GM19455 (cell line): ENCODE data around the gene RNF181.
"Not testable (repeated sequence)": the region's sequence is repeated elsewhere in the genome, so short reads cannot be mapped to it uniquely, and the experiment has no call there.

Experiments used
- ATAC-seq: cut with Tn5 transposase; IDR thresholded peaks from one replicate; pipeline ENCODE4 v1.9.1; 2021; ENCODE audit not compliant: unreplicated experiment

The RNF181 gene, protein sequence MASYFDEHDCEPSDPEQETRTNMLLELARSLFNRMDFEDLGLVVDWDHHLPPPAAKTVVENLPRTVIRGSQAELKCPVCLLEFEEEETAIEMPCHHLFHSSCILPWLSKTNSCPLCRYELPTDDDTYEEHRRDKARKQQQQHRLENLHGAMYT

DNA sequence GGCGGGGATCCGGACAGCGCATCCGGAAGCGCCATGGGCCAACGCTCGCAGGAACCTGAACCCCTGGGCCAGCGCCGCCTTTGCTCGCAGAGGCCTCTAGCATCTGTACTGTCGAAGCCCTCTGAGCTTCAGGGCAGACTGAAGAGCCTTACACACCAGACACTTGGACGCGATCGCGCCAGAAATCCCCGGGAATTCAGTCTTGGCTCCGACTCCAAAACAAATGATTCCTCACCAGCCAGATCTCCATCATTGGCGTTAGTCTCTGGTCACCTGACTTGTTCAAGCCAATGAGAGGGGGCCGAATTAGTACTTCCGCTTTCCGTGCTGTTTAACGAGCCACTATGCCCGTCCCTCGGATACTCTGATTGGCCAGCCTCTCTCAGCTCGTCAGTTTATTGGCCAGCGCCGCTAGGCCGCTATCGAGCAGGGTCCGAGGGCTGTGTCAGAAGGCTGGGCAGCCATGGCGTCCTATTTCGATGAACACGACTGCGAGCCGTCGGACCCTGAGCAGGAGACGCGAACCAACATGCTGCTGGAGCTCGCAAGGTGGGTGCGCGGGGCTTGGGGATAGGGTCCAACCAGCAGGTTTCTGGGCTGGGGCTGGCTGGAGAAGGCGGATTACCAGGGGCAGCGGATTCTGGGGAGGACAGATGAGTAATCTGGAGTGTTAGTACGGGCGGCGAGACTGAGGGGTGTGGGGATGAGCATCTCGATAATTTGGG is at the start of gene RNF181:
RNF181 (plus strand) TSS at position 445 of the 725 bp plus-strand sequence; CDS start at position 464, 19 bp downstream.
- ATAC-seq = peak; percentile 99

DNA sequence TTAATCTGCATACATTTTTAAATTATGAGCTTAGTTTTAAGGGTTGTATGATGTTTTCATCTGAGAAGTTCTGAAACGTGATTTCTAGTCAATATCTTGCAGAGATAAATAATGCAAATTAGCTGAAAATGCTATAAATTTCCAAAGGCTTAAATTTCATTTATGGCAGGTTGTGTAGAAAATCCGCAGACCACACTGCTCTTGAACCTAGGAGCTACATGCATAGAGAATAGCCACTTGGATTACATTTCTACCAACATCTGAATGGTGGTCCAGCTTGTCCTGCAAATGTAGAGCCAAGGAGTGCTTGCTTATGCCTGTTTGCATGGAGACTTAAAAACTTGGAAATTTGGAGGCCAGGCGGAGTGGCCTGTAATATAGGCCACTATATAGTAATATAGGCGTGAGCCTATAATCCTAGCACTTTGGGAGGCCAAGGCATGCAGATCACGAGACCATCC is 49.7 kb upstream of the RNF181 start:
- ATAC-seq = no peak

DNA sequence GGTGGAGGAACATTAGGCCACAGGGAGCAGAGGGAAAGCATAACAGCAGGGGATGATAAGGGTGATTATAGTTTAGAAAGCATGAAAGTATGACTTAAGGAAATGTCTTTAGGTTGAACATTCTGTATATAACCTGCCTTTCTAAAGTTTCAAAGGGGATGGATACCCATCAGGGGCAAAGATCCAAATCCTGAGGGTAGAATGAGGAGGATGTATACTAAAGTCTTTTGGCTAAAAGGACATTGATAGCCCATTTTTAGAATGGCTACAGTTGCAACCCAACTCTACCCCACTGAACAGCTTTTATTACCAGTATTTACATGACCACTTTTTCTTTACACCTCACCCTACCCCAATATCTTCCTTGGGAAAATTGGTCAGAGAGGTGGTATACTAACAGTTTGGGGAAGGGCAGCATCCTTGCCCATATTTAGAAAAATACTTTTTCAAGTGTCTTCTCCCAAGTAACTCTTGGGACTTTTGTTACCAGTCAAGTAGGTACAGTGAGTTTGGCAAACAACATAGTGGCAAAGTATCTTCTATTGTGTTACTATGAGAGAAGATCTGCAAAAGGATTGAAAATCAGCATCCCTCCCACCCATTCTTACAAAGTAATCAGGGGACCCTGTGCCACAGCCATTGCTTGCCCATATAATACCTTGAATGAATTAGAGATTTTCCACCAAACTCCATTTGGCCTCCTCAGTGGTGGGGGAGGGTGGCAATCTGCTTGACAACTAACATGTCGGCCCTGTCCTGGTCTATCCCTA is 48.3 kb upstream of the RNF181 start:
- ATAC-seq = no peak

DNA sequence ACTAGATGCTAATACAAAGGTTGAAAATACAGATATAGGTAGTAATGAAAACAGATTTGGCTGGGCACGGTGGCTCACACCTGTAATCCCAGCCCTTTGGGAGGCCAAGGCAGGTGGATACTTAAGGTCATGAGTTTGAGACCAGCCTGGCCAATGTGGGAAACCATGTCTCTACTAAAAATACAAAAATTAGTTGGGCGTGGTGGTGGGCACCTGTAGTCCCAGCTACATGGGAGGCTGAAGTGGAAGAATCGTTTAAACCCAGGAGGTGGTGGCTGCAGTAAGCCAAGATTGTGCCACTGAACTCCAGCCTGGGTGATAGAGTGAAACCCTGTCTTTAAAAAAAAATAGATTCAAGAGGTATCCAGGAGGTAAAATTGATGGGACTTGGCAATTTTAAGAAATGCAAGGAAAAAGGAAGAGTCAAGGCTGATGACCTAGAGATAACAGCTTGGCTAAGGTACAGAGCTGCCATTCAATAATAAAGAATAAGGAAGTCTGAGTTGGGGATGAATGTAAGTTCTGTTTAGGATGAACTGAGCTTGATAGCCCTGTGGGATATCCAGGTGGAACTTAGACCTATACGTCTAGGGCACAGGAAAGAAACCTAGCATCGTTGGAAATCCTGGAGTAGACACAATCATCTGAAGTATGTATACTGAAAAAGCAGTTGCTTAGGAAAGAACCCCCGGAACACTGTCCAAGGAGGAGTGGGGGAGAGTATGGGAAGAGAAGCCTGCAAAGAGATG is 47.5 kb upstream of the RNF181 start:
- ATAC-seq = no peak

DNA sequence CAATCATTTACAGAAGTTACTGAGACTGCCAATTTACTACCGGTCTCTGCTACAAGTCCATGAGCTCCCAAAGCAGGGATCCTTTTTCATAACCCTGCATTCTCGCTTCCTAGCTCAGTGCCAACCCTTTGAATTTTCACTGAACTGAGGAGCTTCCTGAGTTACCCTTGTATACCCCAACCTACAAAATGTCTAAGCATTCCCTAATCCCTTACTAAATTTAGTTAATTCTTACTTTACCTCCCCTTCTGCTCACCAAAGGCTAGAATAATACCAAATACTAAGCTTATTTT is 47.0 kb upstream of the RNF181 start:
- no peak for ATAC-seq

DNA sequence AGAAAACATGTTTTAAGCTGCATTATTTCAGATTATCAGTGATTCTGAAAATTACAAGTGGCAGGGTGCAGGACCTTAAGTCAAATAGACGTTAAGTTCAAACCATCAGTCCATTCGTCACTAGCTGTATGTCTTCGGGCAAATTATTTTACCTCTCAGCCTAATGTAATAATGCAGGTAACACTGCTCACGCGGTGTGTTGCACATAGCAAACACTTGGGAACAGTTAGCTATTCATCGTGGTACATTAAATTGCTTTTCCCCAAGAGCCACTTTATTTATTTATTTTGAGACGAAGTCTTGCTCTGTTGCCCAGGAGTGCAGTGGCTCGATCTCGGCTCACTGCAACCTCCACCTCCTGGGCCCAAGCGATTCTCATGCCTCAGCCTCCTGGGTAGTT is 46.5 kb upstream of the RNF181 start:
- no peak for ATAC-seq

DNA sequence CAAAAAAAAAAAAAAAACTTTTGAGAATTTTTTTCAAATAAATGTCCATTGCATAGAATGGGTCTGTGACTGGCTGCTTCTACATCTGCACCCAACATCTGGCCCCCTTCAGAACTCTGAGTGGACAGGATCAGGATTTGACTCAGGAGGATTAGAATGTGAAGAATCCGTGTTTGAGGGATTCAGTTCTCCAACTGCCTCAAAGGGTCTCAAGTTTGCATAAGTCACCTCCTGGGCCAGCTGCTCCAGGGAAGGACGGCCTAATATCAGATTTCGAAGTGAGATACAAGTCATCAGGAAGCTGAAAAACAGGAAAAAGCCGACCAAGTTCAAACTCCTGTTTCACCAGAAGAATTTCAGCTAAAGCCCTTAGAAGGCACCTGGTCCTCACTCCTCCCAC is 45.7 kb upstream of the RNF181 start:
- no peak for ATAC-seq

DNA sequence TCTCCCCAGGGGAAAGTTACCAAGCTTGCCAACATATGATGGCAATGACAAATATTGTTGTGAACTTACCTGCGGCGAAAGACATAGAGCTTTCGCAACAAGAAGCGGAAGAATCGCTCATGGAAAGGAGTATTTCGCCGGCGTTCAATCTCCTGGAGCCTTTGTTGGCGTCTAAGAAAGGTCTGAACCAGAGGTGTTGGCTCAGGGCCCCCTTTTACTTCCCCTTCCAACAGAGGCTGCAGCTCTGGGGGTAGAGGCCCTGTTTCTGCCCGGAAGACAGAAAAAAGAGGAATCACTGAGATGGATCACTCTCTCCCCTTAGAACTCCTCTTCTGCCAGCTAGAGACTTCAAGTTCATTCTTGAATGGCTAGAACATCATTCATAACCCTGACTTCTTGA is 45.1 kb upstream of the RNF181 start:
- no peak for ATAC-seq

DNA sequence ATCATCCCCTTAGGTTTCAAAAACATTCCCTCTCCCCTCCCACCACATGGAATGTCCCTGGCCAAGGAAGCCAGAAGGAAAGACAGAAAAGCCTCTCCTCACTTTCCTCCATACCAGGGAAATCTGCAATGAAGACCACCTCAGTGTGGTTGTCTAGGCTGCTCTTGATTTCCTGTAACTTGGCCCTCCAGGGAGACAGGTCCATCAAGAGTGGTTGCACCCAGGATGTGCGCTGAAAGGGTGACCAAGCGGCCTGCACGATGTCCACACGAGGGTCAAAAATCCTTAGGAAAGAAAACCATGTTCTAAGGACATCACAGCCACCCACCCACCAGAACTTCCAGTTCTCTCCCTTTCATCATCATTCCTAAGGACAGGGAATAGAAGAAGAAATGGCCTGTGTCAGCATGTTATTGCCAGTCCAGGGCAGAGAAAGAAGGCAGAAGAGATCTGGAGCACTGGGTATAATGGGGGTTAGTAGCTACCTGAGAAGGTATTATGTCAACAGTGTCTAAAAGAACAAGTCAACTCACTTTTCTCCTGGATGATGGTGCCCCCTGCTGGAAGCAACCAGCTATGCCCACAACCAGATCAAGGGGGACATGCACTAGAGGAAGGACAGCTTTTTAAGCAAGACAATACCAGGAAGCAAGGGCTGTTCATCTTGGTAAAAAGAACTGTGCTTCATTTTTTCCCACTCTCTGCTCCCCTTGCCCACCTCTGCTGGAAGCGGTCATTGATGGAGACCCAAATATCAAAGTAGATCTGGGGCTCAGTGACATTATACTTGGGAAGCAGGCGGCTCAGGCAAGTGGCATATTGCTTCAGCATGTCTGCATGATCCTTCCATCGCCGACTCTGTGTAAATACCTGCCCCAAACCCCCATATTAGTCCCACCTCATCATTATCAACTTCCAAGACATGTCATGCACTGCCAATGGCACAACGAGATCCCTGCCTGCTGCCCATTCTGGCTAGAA is 43.6 kb upstream of the RNF181 start:
- peak; percentile 72 for ATAC-seq

DNA sequence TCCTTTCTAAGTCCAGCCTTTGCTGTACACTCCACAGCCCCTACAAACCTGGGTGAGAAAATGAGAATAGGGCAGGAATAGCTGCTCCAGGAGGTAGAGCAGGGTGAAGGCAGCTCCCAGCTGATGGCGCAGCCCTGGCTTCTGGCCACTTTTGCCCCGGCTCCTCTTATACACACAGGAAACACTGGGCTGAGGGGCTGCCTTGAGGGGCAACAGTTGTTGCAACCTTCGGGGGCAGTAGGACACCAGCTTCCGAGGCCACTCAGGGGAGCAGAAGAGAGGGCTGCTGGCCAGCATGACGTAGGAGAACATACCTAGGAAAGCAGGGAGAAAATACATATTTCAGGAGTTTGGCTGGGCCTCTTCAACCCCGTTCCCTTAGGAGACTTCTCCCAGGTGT is 42.4 kb upstream of the RNF181 start:
- ATAC-seq = no peak

DNA sequence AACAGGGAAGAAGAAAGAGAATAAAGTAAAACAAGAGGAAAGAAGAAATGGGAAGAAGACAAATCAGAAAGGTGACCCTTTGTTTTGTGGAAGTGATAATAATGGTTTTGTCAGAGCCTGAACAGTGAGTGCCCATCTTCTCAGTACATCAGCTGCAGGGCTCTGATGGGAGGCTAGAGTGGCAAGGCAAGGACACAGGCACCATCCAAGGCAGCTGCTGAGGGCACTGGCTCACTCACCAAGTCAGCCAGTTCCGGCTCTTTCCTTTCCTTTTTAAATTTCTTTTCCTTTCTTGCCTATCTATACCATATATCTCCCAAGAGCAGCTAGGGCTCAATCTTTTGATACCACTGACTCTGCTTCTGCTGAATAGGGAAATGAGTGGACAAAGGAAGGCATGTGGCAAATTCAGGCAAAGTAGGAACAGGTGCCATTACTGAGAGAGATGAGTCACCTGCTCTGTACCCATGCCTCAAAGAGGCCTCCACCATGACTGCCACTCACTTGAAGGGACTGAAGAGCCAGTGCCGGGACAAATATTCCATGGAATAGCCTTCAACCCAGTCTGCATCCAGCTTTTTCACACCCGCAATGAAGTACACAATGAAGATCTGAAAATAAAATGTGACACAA is 40.4 kb upstream of the RNF181 start:
- no peak for ATAC-seq

DNA sequence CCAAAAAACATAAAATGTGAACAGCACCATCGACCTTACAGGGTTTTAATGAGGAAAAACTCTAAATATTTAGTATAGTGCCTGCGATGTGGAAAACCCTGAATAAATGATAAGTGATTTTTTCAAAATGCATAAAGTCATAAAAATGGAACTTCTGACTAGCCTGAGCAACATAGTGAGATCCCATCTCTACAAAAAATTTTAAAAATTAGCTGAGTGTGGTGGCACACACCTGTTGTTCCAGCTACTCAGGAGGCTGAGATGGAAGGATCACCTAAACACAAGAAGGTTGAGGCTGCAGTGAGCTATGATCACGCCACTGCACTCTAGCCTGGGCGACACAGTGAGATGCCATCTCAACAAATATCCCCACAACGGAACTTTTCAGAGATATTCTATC is 38.4 kb upstream of the RNF181 start:
- no peak for ATAC-seq

DNA sequence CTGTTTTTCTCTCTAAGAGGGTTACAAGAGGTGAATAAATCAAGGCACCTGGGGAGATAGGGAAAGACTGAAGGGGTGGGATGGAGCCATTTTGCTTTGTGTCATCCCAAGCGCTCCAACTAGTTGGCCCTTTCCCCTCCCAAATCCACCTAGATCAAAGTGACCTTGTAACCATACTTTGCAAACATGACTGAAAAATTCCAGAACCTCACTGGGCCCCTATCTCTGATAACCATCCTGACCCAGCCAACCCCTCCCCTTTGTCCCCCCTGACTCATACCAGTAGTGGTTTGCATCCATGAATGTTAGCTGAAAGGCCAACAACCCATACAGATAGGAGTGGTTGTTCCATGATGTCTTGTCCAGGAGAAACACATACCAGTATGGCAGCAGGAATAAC is 37.4 kb upstream of the RNF181 start:
- ATAC-seq = no peak

DNA sequence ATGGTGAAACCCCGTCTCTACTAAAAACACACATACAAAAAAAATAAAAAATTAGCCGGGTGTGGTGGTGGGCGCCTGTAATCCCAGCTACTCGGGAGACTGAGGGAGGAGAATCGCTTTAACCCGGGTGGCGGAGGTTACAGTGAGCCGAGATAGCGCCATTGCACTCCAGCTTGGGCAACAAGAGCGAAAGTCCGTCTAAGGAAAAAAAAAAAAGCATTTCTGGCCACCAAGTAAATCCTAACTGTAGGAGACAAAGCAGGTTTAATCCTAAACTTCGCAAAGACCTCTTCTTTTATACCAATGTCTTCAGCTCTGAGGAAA is 35.2 kb upstream of the RNF181 start:
- not testable (repeated sequence) for ATAC-seq

DNA sequence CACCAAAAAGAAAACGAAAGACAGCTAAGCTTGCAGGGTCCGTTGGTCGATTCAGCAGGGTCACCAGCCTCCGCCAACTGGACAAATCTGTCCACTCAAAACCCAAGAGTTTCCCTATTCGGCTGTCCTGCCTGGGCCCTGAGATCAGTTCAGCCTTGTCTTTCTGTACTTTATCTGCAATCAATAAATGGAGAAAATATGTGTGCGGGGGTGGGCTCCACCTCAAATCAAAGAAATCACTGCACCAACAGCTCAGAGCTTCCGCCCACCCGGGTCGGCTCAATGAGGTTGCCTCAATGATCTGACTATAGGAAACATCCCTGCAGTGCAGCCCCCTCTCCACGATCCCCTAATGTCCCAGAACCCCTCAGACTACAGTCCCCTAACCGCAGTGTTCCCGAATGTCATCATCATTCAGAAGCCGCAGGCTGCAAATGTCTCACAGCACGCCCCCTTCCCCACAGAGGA is 34.7 kb upstream of the RNF181 start:
- ATAC-seq = peak; percentile 16

DNA sequence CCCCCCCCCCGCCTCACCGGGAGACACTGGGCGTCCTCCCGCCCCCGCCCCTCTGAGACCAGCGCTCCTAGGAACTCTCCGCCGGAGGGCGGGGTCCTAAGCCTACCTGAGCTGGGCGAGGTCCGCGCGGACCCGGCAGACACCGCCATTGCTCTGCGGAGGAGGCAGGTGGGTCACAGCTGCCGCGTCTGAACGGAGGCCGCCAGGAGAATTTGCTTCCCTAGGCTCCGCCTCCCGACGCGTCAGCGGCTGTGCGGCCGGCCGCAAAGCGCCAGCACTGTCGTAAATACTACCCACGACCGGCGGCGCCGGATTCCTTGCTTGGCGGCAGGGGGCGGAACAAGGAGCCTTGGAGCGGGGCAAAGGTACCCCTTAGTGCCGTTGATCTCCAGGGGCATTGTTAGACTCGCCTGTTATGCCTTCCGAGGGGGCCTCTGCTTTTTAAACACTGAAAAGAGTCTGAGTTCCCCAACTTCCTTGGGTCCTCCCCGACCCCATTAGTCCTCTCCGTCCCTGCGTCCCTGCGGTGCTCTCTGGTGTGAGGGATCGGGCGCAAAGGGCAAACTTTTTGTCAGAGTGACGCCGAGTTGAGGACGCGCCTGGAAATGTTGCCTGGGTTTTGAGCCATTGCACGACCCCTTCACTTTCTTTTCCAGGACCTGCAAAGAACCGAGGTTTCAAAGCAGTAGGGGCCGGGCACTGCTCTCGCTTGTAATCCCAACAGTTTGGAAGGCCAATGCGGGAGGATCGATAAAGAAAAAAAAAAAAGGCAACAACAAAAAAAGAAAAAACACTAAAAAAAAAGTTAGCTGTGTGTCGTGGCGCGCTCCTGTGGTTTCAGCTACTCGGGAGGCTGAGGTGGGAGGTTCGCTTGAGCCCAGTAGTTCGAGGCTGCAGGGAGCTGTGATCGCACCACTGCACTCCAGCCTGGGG is 34.0 kb upstream of the RNF181 start, which contains the start of gene GGCX:
GGCX (minus strand) TSS at position 214 of the 933 bp plus-strand sequence; CDS start at position 149, 65 bp downstream.
- peak; percentile 92 for ATAC-seq

DNA sequence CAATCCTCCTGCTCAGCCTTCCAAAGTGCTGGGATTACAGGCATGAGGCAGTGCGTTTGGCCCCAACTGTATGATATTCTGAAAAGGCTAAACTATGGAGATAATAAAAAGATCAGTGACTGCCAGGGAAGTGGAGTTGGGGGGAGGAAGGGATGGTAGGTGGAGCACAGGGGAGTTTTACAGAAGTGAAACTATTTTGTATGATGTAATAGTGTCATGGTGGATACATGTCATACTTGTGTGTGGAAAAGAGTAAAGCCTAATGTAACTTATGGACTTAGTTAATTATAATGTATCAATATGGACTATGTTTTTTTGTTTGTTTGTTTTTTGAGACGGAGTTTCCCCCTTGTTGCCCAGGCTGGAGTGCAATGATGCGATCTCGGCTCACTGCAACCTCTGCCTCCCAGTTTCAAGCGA is 31.4 kb upstream of the RNF181 start:
- no peak for ATAC-seq

DNA sequence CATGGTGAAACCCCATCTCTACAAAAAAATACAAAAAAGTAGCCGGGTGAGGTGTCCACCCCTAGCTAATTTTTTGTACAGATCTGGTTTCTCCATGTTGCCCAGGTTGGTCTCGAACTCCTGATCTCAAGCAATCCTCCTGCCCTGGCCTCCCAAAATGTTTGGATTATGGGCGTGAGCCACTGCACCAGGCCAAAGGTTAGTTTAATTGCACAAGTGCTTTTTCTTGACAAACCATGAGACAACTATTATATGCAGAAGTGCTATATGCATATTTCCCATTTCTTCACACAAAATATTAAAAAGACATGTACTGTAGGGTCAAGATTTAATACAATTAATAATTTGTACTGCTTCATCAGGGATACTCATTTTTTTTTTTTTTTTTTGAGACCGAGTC is 29.3 kb upstream of the RNF181 start:
- ATAC-seq = no peak

DNA sequence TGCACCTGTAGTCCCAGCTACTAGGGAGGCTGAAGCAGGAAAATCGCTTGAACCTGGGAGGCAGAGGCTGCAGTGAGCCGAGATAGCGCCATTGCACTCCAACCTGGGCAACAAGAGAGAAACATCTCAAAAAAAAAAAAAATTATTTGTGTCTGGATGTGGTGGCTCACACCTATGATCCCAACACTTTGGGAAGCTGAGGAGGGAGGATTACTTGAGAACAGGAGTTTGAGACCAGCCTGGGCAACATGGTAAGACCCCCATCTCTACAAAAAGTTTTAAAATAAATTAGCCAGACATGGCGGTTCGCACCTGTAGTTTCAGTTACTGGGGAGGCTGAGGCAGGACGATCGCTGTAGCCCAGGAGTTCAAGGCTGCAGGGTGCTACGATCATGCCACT is 19.8 kb upstream of the RNF181 start:
- no peak for ATAC-seq
